HepG2 (cell line): ENCODE measurements around the gene DCLRE1C. TPM values are rescaled to one million over a fixed set of nuclear protein-coding genes. Genes with fewer than 3 reads are reported as not detected.

Experiments used
- ESRRA ChIP-seq: sonication (generic); formaldehyde crosslinking; IDR thresholded peaks from 2 replicates; pipeline ENCODE4 v1.5.1; 2020; ENCODE audit warnings: mild to moderate bottlenecking, low read depth, missing genetic modification reagents
- KDM5A ChIP-seq: fragments of 200-600 bp; sonication (generic); IDR thresholded peaks from 2 replicates; pipeline ENCODE4 v1.7.0; 2018; ENCODE audit warnings: antibody characterized with exemption, mild to moderate bottlenecking, low read length, borderline replicate concordance
- NCOA5 ChIP-seq: sonication (generic); formaldehyde crosslinking; IDR thresholded peaks from 2 replicates; pipeline ENCODE4 v1.4.0; 2020; ENCODE audit warnings: missing genetic modification reagents
- PLRG1 ChIP-seq: fragments of 450-650 bp; conservative IDR thresholded peaks from 2 replicates; pipeline ENCODE4 v1.6.1; 2016
- XBP1 ChIP-seq: sonication (generic); formaldehyde crosslinking; IDR thresholded peaks from 2 replicates; pipeline ENCODE4 v1.5.0; 2020; ENCODE audit warnings: missing genetic modification reagents
- ZBTB7A ChIP-seq: sonication (generic); formaldehyde crosslinking; IDR thresholded peaks from 2 replicates; pipeline ENCODE4 v1.8.0; 2022; ENCODE audit warnings: mild to moderate bottlenecking, missing genetic modification reagents
- ZNF777 ChIP-seq: sonication (generic); formaldehyde crosslinking; IDR thresholded peaks from 2 replicates; pipeline ENCODE4 v1.4.0; 2020; ENCODE audit warnings: missing genetic modification reagents
- polyA plus RNA-seq, 8 experiments: library from polyadenylated mRNA; depleted of rRNA in 3 of 8; stranded (reverse) in 7 of 8; unstranded in 1 of 8; fragments of >200 nt; fragmentation: Illumina TruSeq in 4 of 8; extraction: Trizol in 4 of 8; gene quantifications; 2 replicates each; pipeline versions ENCODE4 v1.2.1 to v1.2.3, GENCODE V29; 2011 to 2016; ENCODE audit warnings: low read depth in 4 of 8, missing spikeins in 1 of 8, mixed read lengths in 1 of 8; ENCODE audit not compliant: insufficient read depth in 1 of 8
- total RNA-seq, 5 experiments: library from RNA; depleted of rRNA; stranded (reverse); fragments of >200 nt; fragmentation: Illumina TruSeq; extraction: Trizol; gene quantifications; 2 replicates each; pipeline ENCODE4 v1.2.3, GENCODE V29; 2016; ENCODE audit warnings: low read depth in 1 of 5
- TF ChIP-seq, protein P1 (sequence below): sonication (generic); formaldehyde crosslinking; IDR thresholded peaks from 2 replicates; pipeline ENCODE4 v1.8.0; 2023; ENCODE audit warnings: mild to moderate bottlenecking, missing genetic modification reagents
- TF ChIP-seq, protein P2 (sequence below): sonication (generic); formaldehyde crosslinking; conservative IDR thresholded peaks from 2 replicates; pipeline ENCODE4 v1.8.0; 2022; ENCODE audit warnings: low read depth, missing genetic modification reagents
- TF ChIP-seq, protein P3 (sequence below): sonication (generic); formaldehyde crosslinking; IDR thresholded peaks from 2 replicates; pipeline ENCODE4 v1.8.1; 2022; ENCODE audit warnings: low read depth, mild to moderate bottlenecking, missing genetic modification reagents
- TF ChIP-seq, protein P4 (sequence below): sonication (generic); formaldehyde crosslinking; IDR thresholded peaks from 2 replicates; pipeline ENCODE4 v1.4.0; 2020; ENCODE audit warnings: missing genetic modification reagents
- TF ChIP-seq, protein P5 (sequence below): sonication (generic); formaldehyde crosslinking; IDR thresholded peaks from 2 replicates; pipeline ENCODE4 v1.8.0; 2022; ENCODE audit warnings: missing genetic modification reagents, mild to moderate bottlenecking, moderate library complexity, borderline replicate concordance
- TF ChIP-seq, protein P6 (sequence below): sonication (generic); formaldehyde crosslinking; IDR thresholded peaks from 2 replicates; pipeline ENCODE4 v1.5.0; 2020; ENCODE audit warnings: missing genetic modification reagents

Gene DCLRE1C
- total and polyA plus RNA-seq, 2 of the 13 experiments (the other 11 are each of a cell fraction or from before 2014, with no cell fraction given), result 3.0 to 10.3 TPM

DNA sequence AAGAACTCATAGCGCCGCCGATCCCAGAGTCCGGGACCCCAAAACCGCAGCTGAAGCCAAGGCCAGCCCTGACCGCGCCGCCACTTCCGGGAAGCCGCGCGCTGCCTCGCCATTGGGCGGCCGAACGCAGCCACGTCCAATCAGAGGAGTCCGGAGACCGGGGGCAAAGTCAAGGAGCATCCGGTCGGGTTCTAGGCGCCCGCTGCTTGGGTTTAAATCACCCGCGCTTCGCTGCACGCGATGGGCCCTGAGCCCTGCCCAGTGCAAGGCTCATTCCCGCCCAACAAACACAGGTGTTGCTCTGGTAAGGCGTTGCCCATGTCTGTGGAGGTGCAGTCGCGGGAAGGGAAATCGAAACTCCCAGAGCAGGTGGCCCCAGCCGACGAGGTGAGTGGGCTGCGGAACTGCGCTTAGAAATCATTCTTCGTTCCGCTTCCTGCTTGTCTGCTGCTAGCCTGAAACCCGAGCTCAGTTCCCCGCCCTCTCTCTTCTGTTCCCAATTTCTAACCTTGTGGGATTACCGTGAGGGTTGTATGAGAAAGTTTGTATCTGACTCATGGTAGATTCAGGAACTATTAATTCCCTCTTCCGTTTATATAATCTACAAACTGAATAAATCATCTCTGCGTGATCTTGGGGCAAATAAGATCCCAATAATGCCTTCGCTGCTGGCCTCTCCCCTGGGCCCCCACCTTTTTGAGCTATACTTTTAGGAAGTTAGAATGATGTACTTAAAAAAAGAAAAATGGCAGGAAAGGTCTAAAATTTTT is at the start of gene DCLRE1C (continued):
- peak; percentile 54; the same call in 1 of the 2 replicates for TF ChIP-seq ZNF777 (CRISPR knock-in tag)
- TF ChIP-seq, protein P1, sequence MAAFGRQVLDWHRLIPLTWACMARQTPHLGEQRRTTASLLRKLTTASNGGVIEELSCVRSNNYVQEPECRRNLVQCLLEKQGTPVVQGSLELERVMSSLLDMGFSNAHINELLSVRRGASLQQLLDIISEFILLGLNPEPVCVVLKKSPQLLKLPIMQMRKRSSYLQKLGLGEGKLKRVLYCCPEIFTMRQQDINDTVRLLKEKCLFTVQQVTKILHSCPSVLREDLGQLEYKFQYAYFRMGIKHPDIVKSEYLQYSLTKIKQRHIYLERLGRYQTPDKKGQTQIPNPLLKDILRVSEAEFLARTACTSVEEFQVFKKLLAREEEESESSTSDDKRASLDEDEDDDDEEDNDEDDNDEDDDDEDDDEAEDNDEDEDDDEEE, result peak; percentile 65; the same call in 1 of the 2 replicates
- TF ChIP-seq, protein P2, sequence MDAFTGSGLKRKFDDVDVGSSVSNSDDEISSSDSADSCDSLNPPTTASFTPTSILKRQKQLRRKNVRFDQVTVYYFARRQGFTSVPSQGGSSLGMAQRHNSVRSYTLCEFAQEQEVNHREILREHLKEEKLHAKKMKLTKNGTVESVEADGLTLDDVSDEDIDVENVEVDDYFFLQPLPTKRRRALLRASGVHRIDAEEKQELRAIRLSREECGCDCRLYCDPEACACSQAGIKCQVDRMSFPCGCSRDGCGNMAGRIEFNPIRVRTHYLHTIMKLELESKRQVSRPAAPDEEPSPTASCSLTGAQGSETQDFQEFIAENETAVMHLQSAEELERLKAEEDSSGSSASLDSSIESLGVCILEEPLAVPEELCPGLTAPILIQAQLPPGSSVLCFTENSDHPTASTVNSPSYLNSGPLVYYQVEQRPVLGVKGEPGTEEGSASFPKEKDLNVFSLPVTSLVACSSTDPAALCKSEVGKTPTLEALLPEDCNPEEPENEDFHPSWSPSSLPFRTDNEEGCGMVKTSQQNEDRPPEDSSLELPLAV (CRISPR knock-in tag), result peak; percentile 97
- TF ChIP-seq, protein P3, sequence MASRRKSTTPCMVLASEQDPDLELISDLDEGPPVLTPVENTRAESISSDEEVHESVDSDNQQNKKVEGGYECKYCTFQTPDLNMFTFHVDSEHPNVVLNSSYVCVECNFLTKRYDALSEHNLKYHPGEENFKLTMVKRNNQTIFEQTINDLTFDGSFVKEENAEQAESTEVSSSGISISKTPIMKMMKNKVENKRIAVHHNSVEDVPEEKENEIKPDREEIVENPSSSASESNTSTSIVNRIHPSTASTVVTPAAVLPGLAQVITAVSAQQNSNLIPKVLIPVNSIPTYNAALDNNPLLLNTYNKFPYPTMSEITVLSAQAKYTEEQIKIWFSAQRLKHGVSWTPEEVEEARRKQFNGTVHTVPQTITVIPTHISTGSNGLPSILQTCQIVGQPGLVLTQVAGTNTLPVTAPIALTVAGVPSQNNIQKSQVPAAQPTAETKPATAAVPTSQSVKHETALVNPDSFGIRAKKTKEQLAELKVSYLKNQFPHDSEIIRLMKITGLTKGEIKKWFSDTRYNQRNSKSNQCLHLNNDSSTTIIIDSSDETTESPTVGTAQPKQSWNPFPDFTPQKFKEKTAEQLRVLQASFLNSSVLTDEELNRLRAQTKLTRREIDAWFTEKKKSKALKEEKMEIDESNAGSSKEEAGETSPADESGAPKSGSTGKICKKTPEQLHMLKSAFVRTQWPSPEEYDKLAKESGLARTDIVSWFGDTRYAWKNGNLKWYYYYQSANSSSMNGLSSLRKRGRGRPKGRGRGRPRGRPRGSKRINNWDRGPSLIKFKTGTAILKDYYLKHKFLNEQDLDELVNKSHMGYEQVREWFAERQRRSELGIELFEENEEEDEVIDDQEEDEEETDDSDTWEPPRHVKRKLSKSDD (CRISPR knock-in tag), result peak; percentile 96
- TF ChIP-seq XBP1, result no peak
- TF ChIP-seq PLRG1, result no peak
- TF ChIP-seq ESRRA (CRISPR knock-in tag), result peak; percentile 58
- TF ChIP-seq NCOA5 (CRISPR knock-in tag), result no peak
- TF ChIP-seq, protein P4, sequence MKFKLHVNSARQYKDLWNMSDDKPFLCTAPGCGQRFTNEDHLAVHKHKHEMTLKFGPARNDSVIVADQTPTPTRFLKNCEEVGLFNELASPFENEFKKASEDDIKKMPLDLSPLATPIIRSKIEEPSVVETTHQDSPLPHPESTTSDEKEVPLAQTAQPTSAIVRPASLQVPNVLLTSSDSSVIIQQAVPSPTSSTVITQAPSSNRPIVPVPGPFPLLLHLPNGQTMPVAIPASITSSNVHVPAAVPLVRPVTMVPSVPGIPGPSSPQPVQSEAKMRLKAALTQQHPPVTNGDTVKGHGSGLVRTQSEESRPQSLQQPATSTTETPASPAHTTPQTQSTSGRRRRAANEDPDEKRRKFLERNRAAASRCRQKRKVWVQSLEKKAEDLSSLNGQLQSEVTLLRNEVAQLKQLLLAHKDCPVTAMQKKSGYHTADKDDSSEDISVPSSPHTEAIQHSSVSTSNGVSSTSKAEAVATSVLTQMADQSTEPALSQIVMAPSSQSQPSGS, result peak; percentile 78; the same call in 1 of the 2 replicates
- TF ChIP-seq, protein P5, sequence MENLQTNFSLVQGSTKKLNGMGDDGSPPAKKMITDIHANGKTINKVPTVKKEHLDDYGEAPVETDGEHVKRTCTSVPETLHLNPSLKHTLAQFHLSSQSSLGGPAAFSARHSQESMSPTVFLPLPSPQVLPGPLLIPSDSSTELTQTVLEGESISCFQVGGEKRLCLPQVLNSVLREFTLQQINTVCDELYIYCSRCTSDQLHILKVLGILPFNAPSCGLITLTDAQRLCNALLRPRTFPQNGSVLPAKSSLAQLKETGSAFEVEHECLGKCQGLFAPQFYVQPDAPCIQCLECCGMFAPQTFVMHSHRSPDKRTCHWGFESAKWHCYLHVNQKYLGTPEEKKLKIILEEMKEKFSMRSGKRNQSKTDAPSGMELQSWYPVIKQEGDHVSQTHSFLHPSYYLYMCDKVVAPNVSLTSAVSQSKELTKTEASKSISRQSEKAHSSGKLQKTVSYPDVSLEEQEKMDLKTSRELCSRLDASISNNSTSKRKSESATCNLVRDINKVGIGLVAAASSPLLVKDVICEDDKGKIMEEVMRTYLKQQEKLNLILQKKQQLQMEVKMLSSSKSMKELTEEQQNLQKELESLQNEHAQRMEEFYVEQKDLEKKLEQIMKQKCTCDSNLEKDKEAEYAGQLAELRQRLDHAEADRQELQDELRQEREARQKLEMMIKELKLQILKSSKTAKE, result peak; percentile 82
- TF ChIP-seq, protein P6, sequence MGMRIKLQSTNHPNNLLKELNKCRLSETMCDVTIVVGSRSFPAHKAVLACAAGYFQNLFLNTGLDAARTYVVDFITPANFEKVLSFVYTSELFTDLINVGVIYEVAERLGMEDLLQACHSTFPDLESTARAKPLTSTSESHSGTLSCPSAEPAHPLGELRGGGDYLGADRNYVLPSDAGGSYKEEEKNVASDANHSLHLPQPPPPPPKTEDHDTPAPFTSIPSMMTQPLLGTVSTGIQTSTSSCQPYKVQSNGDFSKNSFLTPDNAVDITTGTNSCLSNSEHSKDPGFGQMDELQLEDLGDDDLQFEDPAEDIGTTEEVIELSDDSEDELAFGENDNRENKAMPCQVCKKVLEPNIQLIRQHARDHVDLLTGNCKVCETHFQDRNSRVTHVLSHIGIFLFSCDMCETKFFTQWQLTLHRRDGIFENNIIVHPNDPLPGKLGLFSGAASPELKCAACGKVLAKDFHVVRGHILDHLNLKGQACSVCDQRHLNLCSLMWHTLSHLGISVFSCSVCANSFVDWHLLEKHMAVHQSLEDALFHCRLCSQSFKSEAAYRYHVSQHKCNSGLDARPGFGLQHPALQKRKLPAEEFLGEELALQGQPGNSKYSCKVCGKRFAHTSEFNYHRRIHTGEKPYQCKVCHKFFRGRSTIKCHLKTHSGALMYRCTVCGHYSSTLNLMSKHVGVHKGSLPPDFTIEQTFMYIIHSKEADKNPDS, result 0 out of 2 replicates have a peak, but pooled peaks have one; percentile 20
- no peak; the same call in 1 of the 2 replicates for TF ChIP-seq KDM5A
- TF ChIP-seq ZBTB7A (CRISPR knock-in tag), result peak; percentile 82
